Measurements from ENCODE around the gene SDK1.

SDK1 gene

GRCh38 chr7:4025694-4026615 lies 724.9 kb downstream of the SDK1 start:
- TF ChIP-seq HDGF (IDR thresholded peaks at IDR 0.05; ENCODE audit: borderline replicate concordance) (no peak), FOXM1 (IDR thresholded peaks at IDR 0.05; ENCODE audit: borderline replicate concordance) (no peak), L3MBTL2 (conservative IDR thresholded peaks at IDR 0.05) (no peak), SP1 (IDR thresholded peaks at IDR 0.05) (no peak), PKNOX1 (IDR thresholded peaks at IDR 0.05) (no peak), ELF4 (IDR thresholded peaks at IDR 0.05) (no peak), SUZ12 (IDR thresholded peaks at IDR 0.05) (no peak), NFRKB (IDR thresholded peaks at IDR 0.05) (no peak), FOXK2 (IDR thresholded peaks at IDR 0.05) (no peak), ZNF384 (IDR thresholded peaks at IDR 0.05) (no peak), LEF1 (IDR thresholded peaks at IDR 0.05; ENCODE audit: borderline replicate concordance) (no peak), BHLHE40 (IDR thresholded peaks at IDR 0.05; ENCODE audit: borderline replicate concordance) (no peak), TARDBP (IDR thresholded peaks at IDR 0.05) (no peak), ARNT (IDR thresholded peaks at IDR 0.05) (no peak), CTBP1 (IDR thresholded peaks at IDR 0.05; ENCODE audit: borderline replicate concordance) (no peak), FOXA1 (IDR thresholded peaks at IDR 0.05) (no peak)
- ChIA-PET CTCF (interaction anchor here (0.6 kb wide), 2 partner anchors 40 to 103 kb away, joined by 3 to 6 read pairs; no protein-coding TSS in a partner anchor), POLR2A (no interaction called here)
- DNase-seq (ENCODE audit: extremely low spot score): no peak

- POLR2A ChIA-PET: no interaction called here
- TF ChIP-seq TARDBP (IDR thresholded peaks at IDR 0.05): no peak
- TF ChIP-seq FOXK2 (IDR thresholded peaks at IDR 0.05): no peak
- TF ChIP-seq BHLHE40 (IDR thresholded peaks at IDR 0.05; ENCODE audit: borderline replicate concordance): no peak
- TF ChIP-seq SP1 (IDR thresholded peaks at IDR 0.05): no peak
- TF ChIP-seq HDGF (IDR thresholded peaks at IDR 0.05; ENCODE audit: borderline replicate concordance): no peak
- no peak for TF ChIP-seq NFRKB (IDR thresholded peaks at IDR 0.05)
- TF ChIP-seq ELF4 (IDR thresholded peaks at IDR 0.05): no peak
- no peak for TF ChIP-seq ARNT (IDR thresholded peaks at IDR 0.05)
- no peak for TF ChIP-seq LEF1 (IDR thresholded peaks at IDR 0.05; ENCODE audit: borderline replicate concordance)
- no peak for TF ChIP-seq ZNF384 (IDR thresholded peaks at IDR 0.05)
- TF ChIP-seq L3MBTL2 (conservative IDR thresholded peaks at IDR 0.05): no peak
- TF ChIP-seq FOXM1 (IDR thresholded peaks at IDR 0.05; ENCODE audit: borderline replicate concordance): no peak
- no peak for TF ChIP-seq SUZ12 (IDR thresholded peaks at IDR 0.05)
- no peak for TF ChIP-seq CTBP1 (IDR thresholded peaks at IDR 0.05; ENCODE audit: borderline replicate concordance)
- no peak for TF ChIP-seq PKNOX1 (IDR thresholded peaks at IDR 0.05)
- no peak for TF ChIP-seq FOXA1 (IDR thresholded peaks at IDR 0.05)
- DNase-seq (ENCODE audit: extremely low spot score): no peak
- CTCF ChIA-PET: interaction anchor here (0.6 kb wide), 1 partner anchor 39 kb away, joined by 6 read pairs; no protein-coding TSS in a partner anchor
Measured at GRCh38 chr7:4026941-4027486, 726.0 kb downstream of the SDK1 start.

GRCh38 chr7:4028221-4028620 lies 727.2 kb downstream of the SDK1 start:
- no peak for DNase-seq (ENCODE audit: extremely low spot score)
- CTCF ChIA-PET: no interaction called here
- no peak for TF ChIP-seq FOXM1 (IDR thresholded peaks at IDR 0.05; ENCODE audit: borderline replicate concordance)
- no peak for TF ChIP-seq BHLHE40 (IDR thresholded peaks at IDR 0.05; ENCODE audit: borderline replicate concordance)
- TF ChIP-seq FOXK2 (IDR thresholded peaks at IDR 0.05): no peak
- no peak for TF ChIP-seq ZNF384 (IDR thresholded peaks at IDR 0.05)
- no peak for TF ChIP-seq LEF1 (IDR thresholded peaks at IDR 0.05; ENCODE audit: borderline replicate concordance)
- no peak for TF ChIP-seq L3MBTL2 (conservative IDR thresholded peaks at IDR 0.05)
- TF ChIP-seq ARNT (IDR thresholded peaks at IDR 0.05): no peak
- no peak for TF ChIP-seq SUZ12 (IDR thresholded peaks at IDR 0.05)
- POLR2A ChIA-PET: no interaction called here

- DNase-seq (ENCODE audit: extremely low spot score): no peak
- CTCF ChIA-PET: no interaction called here
- TF ChIP-seq TARDBP (IDR thresholded peaks at IDR 0.05) (no peak), L3MBTL2 (conservative IDR thresholded peaks at IDR 0.05) (no peak), BHLHE40 (IDR thresholded peaks at IDR 0.05; ENCODE audit: borderline replicate concordance) (no peak), NFRKB (IDR thresholded peaks at IDR 0.05) (no peak), ZNF384 (IDR thresholded peaks at IDR 0.05) (no peak), SP1 (IDR thresholded peaks at IDR 0.05) (no peak), SUZ12 (IDR thresholded peaks at IDR 0.05) (no peak), LEF1 (IDR thresholded peaks at IDR 0.05; ENCODE audit: borderline replicate concordance) (no peak), FOXK2 (IDR thresholded peaks at IDR 0.05) (no peak), FOXM1 (IDR thresholded peaks at IDR 0.05; ENCODE audit: borderline replicate concordance) (no peak)
- POLR2A ChIA-PET: no interaction called here
Measured at GRCh38 chr7:4029941-4030340, 728.9 kb downstream of the SDK1 start.

GRCh38 chr7:4030346-4030950 lies 729.4 kb downstream of the SDK1 start:
- POLR2A ChIA-PET: no interaction called here
- TF ChIP-seq FOXM1 (IDR thresholded peaks at IDR 0.05; ENCODE audit: borderline replicate concordance): no peak
- DNase-seq (ENCODE audit: extremely low spot score): no peak
- CTCF ChIA-PET: no interaction called here

- CTCF ChIA-PET: no interaction called here
Measured at GRCh38 chr7:4033996-4034395, 732.9 kb downstream of the SDK1 start.

More at GRCh38 chr7:4033996-4034395, 732.9 kb downstream of the SDK1 start:
- POLR2A ChIA-PET: no interaction called here
- DNase-seq (ENCODE audit: extremely low spot score): no peak
- no peak for TF ChIP-seq SP1 (IDR thresholded peaks at IDR 0.05)
- no peak for TF ChIP-seq FOXK2 (IDR thresholded peaks at IDR 0.05)
- no peak for TF ChIP-seq ZNF384 (IDR thresholded peaks at IDR 0.05)
- no peak for TF ChIP-seq ARNT (IDR thresholded peaks at IDR 0.05)
- no peak for TF ChIP-seq BHLHE40 (IDR thresholded peaks at IDR 0.05; ENCODE audit: borderline replicate concordance)
- no peak for TF ChIP-seq SUZ12 (IDR thresholded peaks at IDR 0.05)
- TF ChIP-seq TARDBP (IDR thresholded peaks at IDR 0.05): no peak
- TF ChIP-seq ELF4 (IDR thresholded peaks at IDR 0.05): no peak
- no peak for TF ChIP-seq FOXA1 (IDR thresholded peaks at IDR 0.05)
- no peak for TF ChIP-seq PKNOX1 (IDR thresholded peaks at IDR 0.05)
- no peak for TF ChIP-seq NFRKB (IDR thresholded peaks at IDR 0.05)
- TF ChIP-seq HDGF (IDR thresholded peaks at IDR 0.05; ENCODE audit: borderline replicate concordance): no peak
- no peak for TF ChIP-seq L3MBTL2 (conservative IDR thresholded peaks at IDR 0.05)
- no peak for TF ChIP-seq CTBP1 (IDR thresholded peaks at IDR 0.05; ENCODE audit: borderline replicate concordance)
- TF ChIP-seq LEF1 (IDR thresholded peaks at IDR 0.05; ENCODE audit: borderline replicate concordance): no peak
